Endothelial cell of hepatic sinusoid (primary cell): ENCODE data around the gene GAPDHS.

Experiments used
- in situ Hi-C: cut with HindIII; loops from 2 replicates; pipeline ENCODE4 v1.10.0; 2017; ENCODE audit warnings: low sequenced_read_pairs

The GAPDHS gene

GRCh38 chr19:35533201-35533821, at the start of gene GAPDHS:
GAPDHS (plus strand) TSS chr19:35533456; CDS start chr19:35533528, 72 bp downstream.
- in situ Hi-C loops: no loop called here

DNA sequence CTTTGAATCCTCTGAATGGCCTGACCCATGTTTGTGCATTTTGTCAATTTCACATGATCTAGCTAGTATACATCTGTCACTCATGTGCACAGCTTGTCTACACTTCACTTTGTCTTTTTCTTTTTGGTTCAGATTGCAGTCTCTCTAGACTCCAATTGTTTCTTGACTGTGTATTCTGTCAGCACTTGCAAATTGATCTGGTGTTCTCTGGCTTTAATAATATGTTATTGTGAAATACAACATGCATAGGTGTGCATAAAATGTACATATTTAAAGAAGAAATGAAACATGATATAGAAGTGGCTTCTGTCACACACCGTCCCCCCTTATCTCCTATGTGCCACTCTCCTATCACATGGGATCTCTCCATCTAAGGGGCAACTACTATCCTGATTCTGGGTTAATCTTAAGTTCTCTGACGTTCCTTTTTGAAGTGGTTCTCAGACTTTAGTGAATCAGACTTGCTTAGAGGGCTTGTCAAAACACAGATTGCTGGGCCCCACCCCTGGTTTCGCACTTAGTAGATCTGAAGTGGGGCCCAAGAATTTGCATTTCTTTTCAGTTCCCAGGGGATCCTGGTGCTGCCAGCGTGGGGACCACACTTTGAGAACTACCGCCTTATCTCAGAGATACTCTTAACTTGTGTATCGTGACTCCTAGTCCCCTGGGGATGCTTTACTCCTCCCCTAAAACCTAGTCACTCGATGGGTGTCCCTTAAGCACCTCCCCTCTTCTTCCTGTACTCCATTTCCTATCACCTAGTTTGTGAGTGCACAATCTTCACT, 48.8 kb upstream of the GAPDHS start:
- in situ Hi-C loops: loop anchor here (5.0 kb wide), 2 partner anchors 52 to 132 kb away; no protein-coding TSS in a partner anchor

DNA sequence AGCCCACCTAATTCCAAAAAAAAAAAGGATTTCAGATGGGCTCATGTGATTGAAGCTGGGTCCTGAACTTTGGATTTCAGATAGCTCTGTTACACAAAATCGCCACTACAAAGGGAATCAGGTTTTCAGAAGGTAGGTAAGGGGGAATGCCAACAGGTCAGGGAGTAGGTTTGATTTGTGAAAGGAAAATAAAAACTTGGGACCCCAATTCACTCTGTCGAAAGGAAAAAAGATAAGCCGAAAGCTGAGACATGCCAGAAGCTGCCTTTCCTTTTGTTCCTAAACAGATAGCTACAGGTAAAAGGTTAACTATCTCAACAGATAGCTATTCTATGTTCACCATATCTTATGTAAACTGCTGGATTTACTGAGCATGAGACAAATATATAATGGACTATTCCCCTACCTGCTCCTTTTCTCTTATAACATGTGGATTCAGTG, 47.0 kb upstream of the GAPDHS start:
- in situ Hi-C loops: loop anchor here (5.0 kb wide), 2 partner anchors 54 to 134 kb away; no protein-coding TSS in a partner anchor

- in situ Hi-C loops: loop anchor here (5.0 kb wide), 2 partner anchors 55 to 135 kb away; no protein-coding TSS in a partner anchor
Measured at GRCh38 chr19:35487656-35488182, 45.5 kb upstream of the GAPDHS start.

GRCh38 chr19:35488677-35489076, 44.6 kb upstream of the GAPDHS start:
- in situ Hi-C loops: loop anchor here (5.0 kb wide), 2 partner anchors 56 to 136 kb away; no protein-coding TSS in a partner anchor

DNA sequence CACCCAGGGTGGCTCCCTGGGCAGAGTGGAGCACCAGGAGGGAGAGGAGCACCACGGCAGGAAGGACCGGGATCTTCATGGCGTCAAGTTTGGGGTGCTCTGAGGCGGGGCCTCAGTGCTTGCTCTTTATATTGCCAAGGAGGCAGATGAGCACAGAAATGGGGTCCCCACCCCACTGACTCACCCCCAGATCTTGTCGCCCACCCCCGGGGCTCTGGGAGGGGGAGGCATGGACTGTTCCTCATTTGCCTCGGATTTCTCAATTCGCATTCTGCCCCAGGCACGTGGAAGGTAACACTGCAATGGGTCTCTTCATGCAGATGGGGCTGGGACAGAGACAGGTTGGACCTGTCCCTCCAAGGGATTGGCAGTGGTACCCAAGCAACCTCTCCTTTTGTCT, 42.9 kb upstream of the GAPDHS start, which contains the start of gene KRTDAP:
Gene KRTDAP, minus strand, starts transcription at position 101 of the 400 bp plus-strand sequence. Its CDS starts 22 bp downstream, at position 79.
- in situ Hi-C loops: no loop called here

DNA sequence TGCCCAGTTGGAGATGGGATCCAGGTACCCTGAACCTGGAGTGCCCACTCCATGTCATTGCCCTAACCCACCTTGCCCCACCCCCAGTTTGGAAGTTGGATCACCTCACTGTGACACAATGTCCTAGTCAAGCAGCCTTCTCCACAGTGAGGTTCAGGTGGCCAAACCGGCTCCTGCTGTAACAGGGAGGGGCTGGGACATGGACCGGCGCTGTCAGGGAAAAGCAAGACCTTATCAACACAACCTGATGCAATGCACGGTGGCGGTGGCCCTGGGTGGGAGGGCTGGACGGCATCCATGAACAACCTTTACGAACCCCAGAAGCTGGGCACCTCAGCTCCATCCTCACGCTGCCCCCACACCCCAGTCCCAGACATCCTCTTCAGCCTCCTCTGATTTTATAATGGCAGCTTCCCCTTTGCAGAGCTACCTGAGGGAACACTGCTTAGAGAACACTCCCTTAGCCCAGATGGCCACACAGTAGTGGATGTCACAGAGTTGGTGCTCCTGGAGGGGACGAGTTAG, 41.4 kb upstream of the GAPDHS start:
- in situ Hi-C loops: no loop called here

GRCh38 chr19:35493971-35494370, 39.3 kb upstream of the GAPDHS start:
- in situ Hi-C loops: no loop called here

GRCh38 chr19:35495107-35496064, 37.9 kb upstream of the GAPDHS start:
- in situ Hi-C loops: no loop called here

- in situ Hi-C loops: no loop called here
Measured at GRCh38 chr19:35497406-35497805, 35.9 kb upstream of the GAPDHS start.

DNA sequence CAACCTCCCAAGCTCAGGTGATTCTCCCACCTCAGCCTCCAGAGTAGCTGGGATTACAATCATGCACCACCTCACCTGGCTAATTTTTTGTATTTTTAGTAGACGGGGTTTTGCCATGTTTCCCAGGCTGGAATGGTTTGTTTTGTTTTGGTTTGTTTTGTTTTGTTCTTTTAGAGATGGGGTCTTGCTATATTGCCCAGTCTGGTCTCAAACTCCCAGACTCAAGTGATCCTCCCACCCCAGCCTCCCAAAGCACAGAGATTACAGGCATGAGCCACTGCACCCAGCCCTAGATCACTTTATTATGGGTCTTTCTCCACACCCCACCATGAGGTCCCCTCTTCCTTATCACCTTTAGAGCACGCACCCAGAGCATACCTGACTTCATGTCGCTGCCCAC, 35.0 kb upstream of the GAPDHS start:
- in situ Hi-C loops: no loop called here

DNA sequence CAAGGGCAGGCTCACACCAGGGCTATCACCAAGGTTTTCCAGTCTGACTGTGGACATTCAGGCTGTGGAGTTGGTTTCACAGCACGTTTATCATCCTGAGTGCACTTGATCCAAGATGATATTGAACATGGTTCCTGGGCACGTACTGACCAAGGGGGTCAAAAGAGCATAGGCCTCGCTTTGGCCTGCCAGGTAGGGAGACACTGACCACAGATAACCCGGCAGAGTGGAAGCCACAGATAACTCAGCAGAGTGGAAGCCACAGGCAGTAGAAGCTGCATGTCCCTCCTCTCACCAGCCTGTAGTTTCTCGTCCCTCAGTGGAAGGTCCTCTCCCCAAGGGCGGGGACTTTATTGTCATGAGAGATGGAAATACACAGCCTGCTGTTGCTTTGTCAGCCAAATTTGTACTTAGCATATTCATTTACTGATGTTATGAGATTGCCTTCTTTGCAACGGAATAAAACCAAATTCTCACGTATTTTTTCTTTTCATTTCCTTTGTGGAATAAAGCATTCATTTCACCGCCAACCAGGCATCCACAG, 34.2 kb upstream of the GAPDHS start:
- in situ Hi-C loops: no loop called here

GRCh38 chr19:35500611-35501010, 32.6 kb upstream of the GAPDHS start:
- in situ Hi-C loops: no loop called here

GRCh38 chr19:35501684-35502083, 31.6 kb upstream of the GAPDHS start:
- in situ Hi-C loops: no loop called here

DNA sequence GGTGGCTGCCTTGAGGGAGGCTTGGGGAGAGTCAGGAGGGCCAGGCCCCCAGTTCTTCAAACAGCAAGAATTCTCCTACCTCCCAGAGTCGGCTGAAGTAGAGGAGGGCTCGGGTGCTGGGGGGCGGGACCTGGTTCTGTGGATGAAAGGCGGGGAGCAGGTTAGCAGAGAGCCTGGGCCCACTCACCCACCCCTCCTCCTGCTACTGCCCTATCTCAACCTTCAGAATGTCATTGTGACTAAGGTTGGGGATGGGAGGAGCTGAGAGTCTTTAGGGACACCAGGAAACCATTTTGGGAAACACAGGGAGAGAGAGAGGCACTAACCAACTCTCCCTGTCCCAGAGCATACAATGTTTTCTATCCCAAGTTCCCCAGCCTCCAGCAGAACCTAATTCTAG, 30.5 kb upstream of the GAPDHS start:
- in situ Hi-C loops: no loop called here

DNA sequence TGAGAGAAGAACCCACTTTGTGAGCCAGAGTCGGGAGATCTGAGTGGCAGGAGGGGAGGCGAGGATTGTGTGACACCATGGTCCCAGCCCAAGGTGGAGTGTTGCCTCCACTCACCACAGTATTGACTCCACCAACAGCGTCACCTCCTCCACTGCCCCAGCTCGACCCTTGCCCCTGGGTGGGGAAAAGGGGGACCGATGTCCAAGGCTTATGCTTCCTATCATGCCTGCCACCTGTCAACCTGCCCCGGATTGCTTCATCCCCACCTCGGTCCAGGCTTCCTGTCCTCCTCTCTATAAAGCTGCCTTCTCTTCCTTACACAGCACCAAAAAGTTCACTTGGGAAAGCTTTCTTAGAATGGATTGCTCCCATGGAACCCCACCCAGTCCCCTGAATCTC, 27.2 kb upstream of the GAPDHS start:
- in situ Hi-C loops: no loop called here

DNA sequence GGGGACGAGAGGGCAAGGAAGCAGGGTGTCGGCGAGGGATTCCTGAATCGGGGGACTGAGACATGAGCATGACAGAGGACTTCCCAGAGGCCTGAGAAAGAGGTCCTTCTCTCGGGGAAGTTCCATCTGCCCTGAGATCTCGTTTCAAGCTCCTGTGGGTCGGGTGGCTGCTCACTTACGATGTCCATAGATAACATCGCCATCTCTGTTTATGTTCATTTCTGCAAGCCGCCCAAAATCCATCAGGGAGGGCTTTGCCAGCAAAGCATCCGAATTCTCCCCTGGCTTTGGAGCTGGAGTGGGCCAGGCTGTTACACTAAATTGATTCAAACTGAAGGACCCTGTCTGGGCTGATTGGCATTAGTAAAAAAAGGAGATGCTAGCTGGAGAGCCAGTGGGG, 25.7 kb upstream of the GAPDHS start:
- in situ Hi-C loops: no loop called here

DNA sequence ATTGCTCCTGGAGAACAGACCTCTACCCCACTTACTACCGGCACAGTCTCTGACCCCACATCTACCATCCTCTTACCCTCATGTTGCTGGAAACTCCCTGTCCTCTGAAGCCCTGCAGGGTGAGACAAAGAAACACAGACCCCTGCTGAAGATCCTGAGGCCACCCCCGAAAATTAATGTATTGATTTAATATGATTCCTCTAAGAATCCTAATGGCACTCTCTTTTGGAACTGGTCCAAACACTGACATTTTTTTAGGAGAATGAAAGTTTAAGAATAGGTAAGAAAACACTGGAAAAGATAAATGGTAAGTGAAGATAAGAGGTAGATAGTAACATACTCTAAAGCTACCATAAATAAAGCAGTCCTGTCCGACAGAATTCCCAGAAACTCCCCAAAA, 25.1 kb upstream of the GAPDHS start:
- in situ Hi-C loops: no loop called here

GRCh38 chr19:35509018-35509652, 24.1 kb upstream of the GAPDHS start:
- in situ Hi-C loops: no loop called here
